Globus pallidus (tissue), 1 donor: ENCODE results near the gene MSH2.
"Not testable (repeated sequence)": the region's sequence is repeated elsewhere in the genome, so short reads cannot be mapped to it uniquely, and the experiment has no call there.

Experiments
- DNase-seq: peaks from one replicate; pipeline ENCODE4 v3.0.0-alpha.2; 2015; ENCODE audit warnings: low spot score

MSH2 gene

GRCh38 chr2:47484396-47484795 is 81.4 kb downstream of the MSH2 start:
- no peak for DNase-seq

GRCh38 chr2:47485177-47485576 is 82.2 kb downstream of the MSH2 start:
- no peak for DNase-seq

GRCh38 chr2:47485751-47486300 is 82.9 kb downstream of the MSH2 start:
- DNase-seq, result no peak

GRCh38 chr2:47486841-47487497 is 84.0 kb downstream of the MSH2 start:
- no peak for DNase-seq

GRCh38 chr2:47487498-47487875 is 84.5 kb downstream of the MSH2 start:
- DNase-seq, result no peak

- no peak for DNase-seq
Measured at GRCh38 chr2:47488870-47489584, 86.1 kb downstream of the MSH2 start.

GRCh38 chr2:47490406-47490805 is 87.5 kb downstream of the MSH2 start:
- no peak for DNase-seq

- no peak for DNase-seq
Measured at GRCh38 chr2:47493317-47494035, 90.5 kb downstream of the MSH2 start.

- no peak for DNase-seq
Measured at GRCh38 chr2:47494267-47495130, 91.5 kb downstream of the MSH2 start.

GRCh38 chr2:47497843-47498460 is 95.0 kb downstream of the MSH2 start:
- no peak for DNase-seq

- DNase-seq, result no peak
Measured at GRCh38 chr2:47499093-47499492, 96.1 kb downstream of the MSH2 start.

- no peak for DNase-seq
Measured at GRCh38 chr2:47499621-47500309, 96.8 kb downstream of the MSH2 start.

- DNase-seq, result no peak
Measured at GRCh38 chr2:47501374-47502200, 98.6 kb downstream of the MSH2 start.

- DNase-seq, result not testable (repeated sequence)
Measured at GRCh38 chr2:47502498-47502897, 99.5 kb downstream of the MSH2 start.

GRCh38 chr2:47503481-47504070 is 100.6 kb downstream of the MSH2 start:
- no peak for DNase-seq

GRCh38 chr2:47504174-47504810 is 101.3 kb downstream of the MSH2 start:
- DNase-seq, result no peak

- DNase-seq, result no peak
Measured at GRCh38 chr2:47506024-47506423, 103.1 kb downstream of the MSH2 start.

- peak; percentile 60 for DNase-seq
Measured at GRCh38 chr2:47506436-47506835, 103.5 kb downstream of the MSH2 start.

GRCh38 chr2:47508080-47508479 is 105.1 kb downstream of the MSH2 start:
- DNase-seq, result no peak
